OCI-LY7 (cell line): ENCODE measurements around the gene NUBP1. TPM values are rescaled to one million over a fixed set of nuclear protein-coding genes. Genes with fewer than 3 reads are reported as not detected.

ENCODE experiments used
- BruUV-seq: library from RNA; stranded (reverse); fragments of 400-500 nt; replicated peaks from 2 replicates; lab custom pipeline; 2021; lab: Mats Ljungman, UMichigan
- CTCF ChIA-PET: fragments of 300-600 bp; sonication (Branson Sonifier 250); formaldehyde crosslinking; loops from one replicate; lab custom pipeline; 2022; ENCODE audit warnings: antibody characterized with exemption; ENCODE audit not compliant: unreplicated experiment; lab: Charles Lee
- POLR2A ChIA-PET: fragments of 300-600 bp; sonication (Branson Sonifier 250); formaldehyde crosslinking; loops from one replicate; lab custom pipeline; 2022; ENCODE audit warnings: antibody characterized with exemption; lab: Charles Lee
- DNase-seq: peaks from one replicate; pipeline ENCODE4 v3.0.0-alpha.2; 2015; ENCODE audit warnings: low spot score
- H2AFZ ChIP-seq: fragments of 200-600 bp; sonication (generic), shearing (Covaris generic); 2 replicates; pipeline ENCODE4 v1.6.1; 2014; ENCODE audit warnings: mild to moderate bottlenecking, antibody characterized with exemption, low read length, moderate library complexity
- H3K27ac ChIP-seq: fragments of 200-600 bp; sonication (generic); 2 replicates; pipeline ENCODE4 v1.5.1; 2014; ENCODE audit warnings: mixed run types, low read depth, mild to moderate bottlenecking, moderate library complexity, low read length, inconsistent platforms; ENCODE audit not compliant: poor library complexity, severe bottlenecking
- H3K36me3 ChIP-seq: fragments of 200-600 bp; sonication (generic); 2 replicates; pipeline ENCODE4 v1.6.1; 2014; ENCODE audit warnings: mild to moderate bottlenecking, antibody characterized with exemption, low read length, moderate library complexity, mixed read lengths; ENCODE audit not compliant: insufficient read depth
- H3K4me1 ChIP-seq: fragments of 200-600 bp; sonication (generic); 2 replicates; pipeline ENCODE4 v1.5.1; 2014; ENCODE audit warnings: mild to moderate bottlenecking, low read length; ENCODE audit not compliant: insufficient read depth, poor library complexity, severe bottlenecking
- H3K4me2 ChIP-seq: fragments of 200-600 bp; sonication (generic); 2 replicates; pipeline ENCODE4 v1.6.1; 2014; ENCODE audit warnings: mild to moderate bottlenecking, low read length
- H3K4me3 ChIP-seq: fragments of 200-600 bp; sonication (generic); 2 replicates; pipeline ENCODE4 v1.5.1; 2014; ENCODE audit warnings: mild to moderate bottlenecking, low read depth, low read length; ENCODE audit not compliant: poor library complexity, severe bottlenecking
- H3K79me2 ChIP-seq: fragments of 200-600 bp; sonication (generic); 2 replicates; pipeline ENCODE4 v1.6.1; 2016; ENCODE audit warnings: low read depth, mild to moderate bottlenecking, low read length, moderate library complexity, mixed read lengths; ENCODE audit not compliant: insufficient read depth
- H3K9me2 ChIP-seq: fragments of 200-600 bp; sonication (generic); 2 replicates; pipeline ENCODE4 v1.6.1; 2016; ENCODE audit warnings: mild to moderate bottlenecking, low read length, mixed read lengths; ENCODE audit not compliant: insufficient read depth
- H3K9me3 ChIP-seq: fragments of 200-600 bp; sonication (generic); 2 replicates; pipeline ENCODE4 v1.6.1; 2014; ENCODE audit warnings: mild to moderate bottlenecking, mixed run types, low read length, mixed read lengths
- H4K20me1 ChIP-seq: fragments of 200-600 bp; sonication (generic); 2 replicates; pipeline ENCODE4 v1.6.1; 2014; ENCODE audit warnings: mild to moderate bottlenecking, antibody characterized with exemption, low read length, moderate library complexity, mixed read lengths; ENCODE audit not compliant: insufficient read depth
- EZH2phosphoT487 ChIP-seq: fragments of 200-600 bp; sonication (generic); IDR thresholded peaks from 2 replicates; pipeline ENCODE4 v1.6.1; 2018; ENCODE audit warnings: low read depth, borderline replicate concordance, mild to moderate bottlenecking, mixed run types, antibody characterized with exemption, low read length, moderate library complexity, mixed read lengths
- intact Hi-C: fragments of 100-400 bp; cut with micrococcal nuclease; formaldehyde crosslinking; loops from one replicate; pipeline ENCODE4 v1.10.0; 2022; ENCODE audit not compliant: unreplicated experiment
- total RNA-seq, 2 experiments: library from RNA; depleted of rRNA in 1 of 2; stranded (reverse); fragments of >200 nt in 1 of 2; shearing (Covaris generic) in 1 of 2; gene quantifications; 2 replicates each; pipeline ENCODE4 v1.2.3, GENCODE V29; 2014 to 2022
- TF ChIP-seq, protein P1 (sequence below): fragments of 200-600 bp; sonication (generic); conservative IDR thresholded peaks from 2 replicates; pipeline ENCODE4 v1.5.1; 2014; ENCODE audit warnings: mild to moderate bottlenecking, antibody characterized with exemption, low read length, moderate library complexity, mixed read lengths

The NUBP1 gene
- total RNA-seq, 2 experiments from 2014 or later: 20.7 to 27.4 TPM

DNA sequence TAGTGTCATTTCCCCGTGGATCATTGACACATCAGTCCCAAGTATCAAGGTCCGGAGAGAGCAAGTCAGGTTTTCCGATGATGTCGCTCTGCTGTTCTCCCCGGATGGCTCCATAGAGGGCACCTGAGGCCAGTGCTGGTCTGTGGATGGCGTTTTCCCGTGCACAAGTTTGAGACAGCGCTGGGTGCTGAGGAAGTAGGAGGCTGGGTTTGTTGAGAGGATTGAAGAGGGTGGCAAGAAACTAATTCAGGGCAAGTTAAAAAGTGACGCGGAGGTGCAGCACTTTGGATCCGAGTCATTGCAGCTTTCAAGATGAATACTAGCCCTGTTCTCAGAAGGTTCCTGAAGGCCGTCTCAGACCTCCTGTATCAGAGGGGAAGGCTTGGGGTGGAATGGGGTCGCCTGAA lies 7.7 kb downstream of the NUBP1 start:
- POLR2A ChIA-PET: no interaction called here
- BruUV-seq: no TSS peak
- Histone ChIP-seq H3K36me3 (peaks cover 56% of the 10 kb centered on the region), H3K4me2 (no peak overlapping the region), H3K9me3 (no peaks in the 10 kb centered on the region), H3K79me2 (no peaks in the 10 kb centered on the region), H3K27ac (no peak overlapping the region), H3K4me1 (peaks cover 19% of the 10 kb centered on the region), H3K9me2 (no peaks in the 10 kb centered on the region), H4K20me1 (no peaks in the 10 kb centered on the region), H3K4me3 (no peak overlapping the region), H2AFZ (no peak overlapping the region)
- no peak for DNase-seq
- intact Hi-C loops: no loop called here
- CTCF ChIA-PET: no interaction called here
- TF ChIP-seq EZH2phosphoT487: no peak
- TF ChIP-seq, protein P1, sequence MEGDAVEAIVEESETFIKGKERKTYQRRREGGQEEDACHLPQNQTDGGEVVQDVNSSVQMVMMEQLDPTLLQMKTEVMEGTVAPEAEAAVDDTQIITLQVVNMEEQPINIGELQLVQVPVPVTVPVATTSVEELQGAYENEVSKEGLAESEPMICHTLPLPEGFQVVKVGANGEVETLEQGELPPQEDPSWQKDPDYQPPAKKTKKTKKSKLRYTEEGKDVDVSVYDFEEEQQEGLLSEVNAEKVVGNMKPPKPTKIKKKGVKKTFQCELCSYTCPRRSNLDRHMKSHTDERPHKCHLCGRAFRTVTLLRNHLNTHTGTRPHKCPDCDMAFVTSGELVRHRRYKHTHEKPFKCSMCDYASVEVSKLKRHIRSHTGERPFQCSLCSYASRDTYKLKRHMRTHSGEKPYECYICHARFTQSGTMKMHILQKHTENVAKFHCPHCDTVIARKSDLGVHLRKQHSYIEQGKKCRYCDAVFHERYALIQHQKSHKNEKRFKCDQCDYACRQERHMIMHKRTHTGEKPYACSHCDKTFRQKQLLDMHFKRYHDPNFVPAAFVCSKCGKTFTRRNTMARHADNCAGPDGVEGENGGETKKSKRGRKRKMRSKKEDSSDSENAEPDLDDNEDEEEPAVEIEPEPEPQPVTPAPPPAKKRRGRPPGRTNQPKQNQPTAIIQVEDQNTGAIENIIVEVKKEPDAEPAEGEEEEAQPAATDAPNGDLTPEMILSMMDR: no peak

GRCh38 chr16:10752843-10753523 lies 9.3 kb downstream of the NUBP1 start:
- TF ChIP-seq, protein P1: no peak
- no peak for TF ChIP-seq EZH2phosphoT487
- CTCF ChIA-PET: interaction anchor here (0.6 kb wide), 3 partner anchors 134 to 210 kb away, joined by 3 to 7 read pairs (median 3); partner anchors contain the start of gene DEXI
- Histone ChIP-seq H3K9me2 (no peaks in the 10 kb centered on the region), H3K36me3 (peaks cover 56% of the 10 kb centered on the region), H3K27ac (peak overlapping the region; percentile 25), H3K4me2 (peak overlapping the region; percentile 61), H3K4me1 (peaks cover 19% of the 10 kb centered on the region), H4K20me1 (no peaks in the 10 kb centered on the region), H3K4me3 (no peak overlapping the region), H2AFZ (no peak overlapping the region; the same call in 1 of the 2 replicates), H3K9me3 (no peaks in the 10 kb centered on the region), H3K79me2 (no peaks in the 10 kb centered on the region)
- POLR2A ChIA-PET: interaction anchor here (0.5 to 2.2 kb wide), 4 partner anchors 9 to 504 kb away, joined by 3 to 11 read pairs (median 4); partner anchors contain the start of gene NUBP1
- no TSS peak for BruUV-seq
- DNase-seq: peak; percentile 78
- intact Hi-C loops: no loop called here

- H3K9me2 ChIP-seq: no peaks in the 10 kb centered on the region
- no TSS peak for BruUV-seq
- H3K79me2 ChIP-seq: no peaks in the 10 kb centered on the region
- DNase-seq: no peak
- H3K36me3 ChIP-seq: peaks cover 56% of the 10 kb centered on the region
- H2AFZ ChIP-seq: no peak overlapping the region; the same call in 1 of the 2 replicates
- H3K9me3 ChIP-seq: no peaks in the 10 kb centered on the region
- intact Hi-C loops: no loop called here
- POLR2A ChIA-PET: interaction anchor here (0.5 to 2.2 kb wide), 2 partner anchors 9 to 440 kb away, joined by 3 to 11 read pairs; partner anchors contain the start of gene NUBP1
- CTCF ChIA-PET: no interaction called here
- TF ChIP-seq, protein P1: no peak
- TF ChIP-seq EZH2phosphoT487: no peak
- H3K4me3 ChIP-seq: no peak overlapping the region
- peak overlapping the region; percentile 25 for H3K27ac ChIP-seq
- H3K4me1 ChIP-seq: peaks cover 19% of the 10 kb centered on the region
- H3K4me2 ChIP-seq: peak overlapping the region; percentile 61
- no peaks in the 10 kb centered on the region for H4K20me1 ChIP-seq
Measured at GRCh38 chr16:10753670-10754069, 10.0 kb downstream of the NUBP1 start.
